Natural killer cell (primary cell): ENCODE data around the gene SCARB2. TPM values are rescaled to one million over a fixed set of nuclear protein-coding genes. Genes with fewer than 3 reads are reported as not detected.

Source experiments
- ATAC-seq, 3 donors: fragments of 150-1000 bp in 2 of 3; fragments of 200-7000 bp in 1 of 3; cut with Tn5 transposase; 1 replicate in 1 of 3; 2 replicates in 2 of 3; pipeline ENCODE4 v1.10.0; 2021; ENCODE audit warnings: mild to moderate bottlenecking in 2 of 3, moderate library complexity in 2 of 3
- DNase-seq, 2 donors: peaks; one replicate each; pipeline versions ENCODE4 v3.0.0 to v3.0.0-alpha.2; 2013 to 2021; ENCODE audit warnings: mixed read lengths in 1 of 2
- H3K27ac ChIP-seq: one replicate; pipeline ENCODE4 v1.5.1; 2013; ENCODE audit warnings: mild to moderate bottlenecking, low read length
- H3K27me3 ChIP-seq: one replicate; pipeline ENCODE4 v1.6.1; 2013; ENCODE audit warnings: low read length; ENCODE audit not compliant: control insufficient read depth, insufficient read depth
- H3K36me3 ChIP-seq: one replicate; pipeline ENCODE4 v1.6.1; 2013; ENCODE audit warnings: low read length; ENCODE audit not compliant: control insufficient read depth, insufficient read depth
- H3K4me1 ChIP-seq: one replicate; pipeline ENCODE4 v1.6.1; 2013; ENCODE audit warnings: low read length; ENCODE audit not compliant: control insufficient read depth, insufficient read depth
- H3K4me3 ChIP-seq: one replicate; pipeline ENCODE4 v1.5.1; 2013; ENCODE audit warnings: low read length
- H3K9me3 ChIP-seq: one replicate; pipeline ENCODE4 v1.6.1; 2013; ENCODE audit warnings: low read length; ENCODE audit not compliant: control insufficient read depth, insufficient read depth
- H3K27ac Mint-ChIP-seq, 2 donors: one replicate each; pipeline ENCODE4 v1.8.0; 2022; ENCODE audit warnings: mild to moderate bottlenecking in 2 of 2, mixed read lengths in 2 of 2, moderate library complexity in 1 of 2
- H3K27me3 Mint-ChIP-seq, 2 donors: one replicate each; pipeline ENCODE4 v1.8.0; 2022; ENCODE audit warnings: low read depth in 2 of 2, mixed read lengths in 2 of 2
- H3K36me3 Mint-ChIP-seq: one replicate; pipeline ENCODE4 v1.8.0; 2022; ENCODE audit warnings: mixed read lengths
- H3K4me1 Mint-ChIP-seq, 2 donors: one replicate each; pipeline ENCODE4 v1.8.0; 2022; ENCODE audit warnings: mixed read lengths in 2 of 2
- H3K4me3 Mint-ChIP-seq: one replicate; pipeline ENCODE4 v1.8.0; 2022; ENCODE audit warnings: mild to moderate bottlenecking, moderate library complexity, mixed read lengths
- H3K9me3 Mint-ChIP-seq, 2 donors: one replicate each; pipeline ENCODE4 v1.8.0; 2022; ENCODE audit warnings: mixed read lengths in 2 of 2
- CTCF ChIP-seq: fragments of 200-600 bp; IDR thresholded peaks from one replicate; pipeline ENCODE4 v1.8.0; 2022; ENCODE audit warnings: antibody characterized with exemption
- WGBS: methylation state at CpG from one replicate; pipeline ENCODE4 v1.1.7; 2013; ENCODE audit warnings: missing lambda C conversion rate; ENCODE audit not compliant: insufficient coverage; 5-methylcytosine and 5-hydroxymethylcytosine counted together
- intact Hi-C: fragments of 100-400 bp; cut with micrococcal nuclease; formaldehyde crosslinking; loops from one replicate; pipeline ENCODE4 v1.14.2; 2022
- total RNA-seq, 4 donors: library from RNA; stranded (reverse); fragments of 120-200 nt in 1 of 4; gene quantifications; one replicate each; pipeline versions ENCODE4 v1.2.3 to v1.2.4, GENCODE V29; 2013 to 2022

SCARB2 gene
- total RNA-seq, 3 donors from 2014 or later (not counting 1 experiment from before 2014, with no cell fraction given) = 22.0 to 39.0 (median 30.4) TPM

- no peaks in the 10 kb centered on the region for H3K27me3 ChIP-seq
- Mint-ChIP-seq H3K4me1 (peaks cover 53 to 60% of the 10 kb centered on the region in 2 donors), H3K9me3 (no peaks in the 10 kb centered on the region), H3K27ac (peak overlapping the region; percentile 92 to 97), H3K27me3 (peaks cover 0 to 6% of the 10 kb centered on the region in 2 donors), H3K4me3 (peak overlapping the region; percentile 88), H3K36me3 (no peaks in the 10 kb centered on the region)
- intact Hi-C loops = loop anchor here (5.0 kb wide), 2 partner anchors 40 to 65 kb away; partner anchors contain the start of genes FAM47E and NUP54
- DNase-seq (no peak), ATAC-seq (no peak)
- no peaks in the 10 kb centered on the region for H3K36me3 ChIP-seq
- peaks cover 28% of the 10 kb centered on the region for H3K4me1 ChIP-seq
- no peak for TF ChIP-seq CTCF
- no peaks in the 10 kb centered on the region for H3K9me3 ChIP-seq
- 86% methylated on average over 6 of the region's 6 CpGs for WGBS
- peak overlapping the region; percentile 86 for H3K27ac ChIP-seq
- H3K4me3 ChIP-seq = no peak overlapping the region
These were observed 1.6 kb downstream of the SCARB2 start for GRCh38 chr4:76211769-76212708.

GRCh38 chr4:76210452-76210851, 3.2 kb downstream of the SCARB2 start:
- H3K27ac Mint-ChIP-seq = peak overlapping the region; percentile 92 to 97
- H3K4me1 ChIP-seq = peaks cover 28% of the 10 kb centered on the region
- no peak overlapping the region for H3K4me3 Mint-ChIP-seq
- no peak for ATAC-seq
- no peaks in the 10 kb centered on the region for H3K27me3 ChIP-seq
- intact Hi-C loops = loop anchor here (5.0 kb wide), 2 partner anchors 42 to 63 kb away; partner anchors contain the start of genes FAM47E and NUP54
- peaks cover 57 to 60% of the 10 kb centered on the region in 2 donors for H3K4me1 Mint-ChIP-seq
- no peak for DNase-seq
- WGBS = 74% methylated on average over 3 of the region's 4 CpGs
- H3K27me3 Mint-ChIP-seq = no peaks in the 10 kb centered on the region
- H3K4me3 ChIP-seq = no peak overlapping the region
- H3K27ac ChIP-seq = no peak overlapping the region
- H3K36me3 ChIP-seq = no peaks in the 10 kb centered on the region
- H3K9me3 ChIP-seq = no peaks in the 10 kb centered on the region
- no peak for TF ChIP-seq CTCF
- no peaks in the 10 kb centered on the region for H3K9me3 Mint-ChIP-seq
- H3K36me3 Mint-ChIP-seq = no peaks in the 10 kb centered on the region

GRCh38 chr4:76209881-76210280, 3.7 kb downstream of the SCARB2 start:
- ATAC-seq (no peak), DNase-seq (no peak)
- Histone ChIP-seq H3K27ac (no peak overlapping the region), H3K4me1 (peaks cover 24% of the 10 kb centered on the region), H3K9me3 (no peaks in the 10 kb centered on the region), H3K36me3 (no peaks in the 10 kb centered on the region), H3K27me3 (no peaks in the 10 kb centered on the region), H3K4me3 (no peak overlapping the region)
- H3K27me3 Mint-ChIP-seq = no peaks in the 10 kb centered on the region
- H3K4me1 Mint-ChIP-seq = peaks cover 57 to 60% of the 10 kb centered on the region in 2 donors
- peak overlapping the region in 1 of 2 donors; percentile 97 for H3K27ac Mint-ChIP-seq
- intact Hi-C loops = loop anchor here (5.0 kb wide), 2 partner anchors 42 to 63 kb away; partner anchors contain the start of genes FAM47E and NUP54
- WGBS = 86% methylated on average over 2 of the region's 4 CpGs
- no peak overlapping the region for H3K4me3 Mint-ChIP-seq
- no peaks in the 10 kb centered on the region for H3K36me3 Mint-ChIP-seq
- no peak for TF ChIP-seq CTCF
- H3K9me3 Mint-ChIP-seq = no peaks in the 10 kb centered on the region
